ENCODE measurements around the gene ERFE.

DNA sequence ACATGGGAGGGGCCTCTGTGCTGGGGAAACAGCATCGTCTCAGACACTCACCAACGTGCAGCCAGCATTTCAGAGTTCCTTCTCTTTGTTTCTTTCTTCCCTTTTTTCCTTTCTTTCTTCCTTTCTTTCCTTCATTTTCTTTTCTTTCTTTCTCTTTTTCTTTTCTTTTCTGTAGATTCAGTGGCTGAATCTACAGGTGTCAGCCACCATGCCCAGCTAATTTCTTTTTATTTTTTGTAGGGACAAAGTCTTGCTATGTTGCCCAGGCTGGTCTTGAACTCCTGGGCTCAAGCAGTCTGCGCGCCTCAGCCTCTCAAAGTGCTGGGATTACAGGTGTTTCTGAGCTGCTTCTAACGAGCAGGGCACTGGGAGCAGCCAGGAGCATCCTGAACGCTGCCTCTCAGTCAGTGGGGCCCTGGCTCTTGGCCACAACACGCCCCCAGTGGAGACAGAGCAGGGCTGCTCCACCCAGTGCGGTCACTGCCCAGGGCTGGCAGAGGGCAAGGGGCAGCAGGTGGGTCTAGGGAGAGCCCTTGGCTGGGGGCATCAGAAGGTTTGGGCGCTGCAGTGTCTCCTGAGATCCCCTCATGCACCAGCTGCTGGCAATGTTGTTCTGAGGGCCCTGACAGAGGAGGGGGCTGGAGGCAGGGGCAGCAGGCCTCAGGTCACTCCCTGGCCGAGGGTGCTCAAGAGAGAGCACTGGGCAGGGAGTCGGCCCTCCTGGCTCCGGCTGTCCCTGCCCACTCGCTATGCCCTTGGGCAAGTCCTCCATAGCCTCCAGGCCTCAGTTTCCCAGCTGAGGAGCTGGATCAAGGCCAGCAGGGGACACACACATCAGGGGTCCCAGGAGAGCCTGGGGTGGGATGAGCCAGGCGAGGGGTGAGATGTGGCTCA, 25.0 kb upstream of the ERFE start:
- TF ChIP-seq PML (IDR thresholded peaks at IDR 0.05; ENCODE audit: low read length) (no peak), STAT5A (IDR thresholded peaks at IDR 0.05; ENCODE audit: borderline replicate concordance, low read length) (no peak), ARID2 (IDR thresholded peaks at IDR 0.05) (no peak), THRA (IDR thresholded peaks at IDR 0.05) (no peak), ZFP30 (CRISPR knock-in tag; IDR thresholded peaks at IDR 0.05; ENCODE audit: borderline replicate concordance) (no peak), KHSRP (IDR thresholded peaks at IDR 0.05) (no peak), TCF7L2 (IDR thresholded peaks at IDR 0.05; ENCODE audit: low read depth, low read length) (no peak)

All from K562 (cell line).